CD14-positive monocyte (primary cell): ENCODE data around the gene PTGDR. TPM values are rescaled to one million over a fixed set of nuclear protein-coding genes. Genes with fewer than 3 reads are reported as not detected.

ENCODE experiments used
- DNase-seq, 3 donors: peaks; one replicate each; pipeline ENCODE4 v3.0.0-alpha.2; 2011 to 2022
- H2AFZ ChIP-seq: 2 replicates; pipeline ENCODE4 v1.6.0; 2012; ENCODE audit warnings: mild to moderate bottlenecking, low read depth, low read length, inconsistent platforms; ENCODE audit not compliant: insufficient read depth, poor library complexity, severe bottlenecking
- H3K27ac ChIP-seq, 2 donors: 1 replicate in 1 of 2; 2 replicates in 1 of 2; pipeline ENCODE4 v1.5.1; 2012 to 2013; ENCODE audit warnings: low read length in 2 of 2, control low read depth in 1 of 2, inconsistent platforms in 1 of 2, low read depth in 1 of 2, mild to moderate bottlenecking in 1 of 2
- H3K27me3 ChIP-seq, 2 donors: one replicate each; pipeline versions ENCODE4 v1.6.0 to v1.6.1; 2011 to 2013; ENCODE audit warnings: low read length in 2 of 2; ENCODE audit not compliant: control insufficient read depth in 2 of 2, insufficient read depth in 2 of 2
- H3K36me3 ChIP-seq, 2 donors: replicated peaks in 1 of 2; 1 replicate in 1 of 2; 2 replicates in 1 of 2; pipeline versions ENCODE4 v1.5.1 to v1.6.1; 2012 to 2013; ENCODE audit warnings: low read length in 2 of 2, control low read depth in 1 of 2, inconsistent platforms in 1 of 2, mild to moderate bottlenecking in 1 of 2; ENCODE audit not compliant: insufficient read depth in 2 of 2, control insufficient read depth in 1 of 2
- H3K4me1 ChIP-seq, 2 donors: 1 replicate in 1 of 2; 2 replicates in 1 of 2; pipeline versions ENCODE4 v1.5.1 to v1.6.1; 2012 to 2013; ENCODE audit warnings: low read length in 2 of 2, control low read depth in 1 of 2, inconsistent platforms in 1 of 2, mild to moderate bottlenecking in 1 of 2, moderate library complexity in 1 of 2; ENCODE audit not compliant: insufficient read depth in 2 of 2, control insufficient read depth in 1 of 2
- H3K4me2 ChIP-seq: replicated peaks from 2 replicates; pipeline ENCODE3; 2012; ENCODE audit warnings: low read length, moderate library complexity, mild to moderate bottlenecking; ENCODE audit not compliant: poor library complexity, severe bottlenecking; ENCODE audit errors: extremely low read depth
- H3K4me3 ChIP-seq, 3 experiments: fragments of 200-600 bp in 1 of 3; sonication (generic) in 1 of 3; replicated peaks in 1 of 3; 1 replicate in 2 of 3; 2 replicates in 1 of 3; pipeline ENCODE4 v1.5.1; 2011 to 2013; ENCODE audit warnings: low read length in 3 of 3, mild to moderate bottlenecking in 3 of 3, control low read depth in 2 of 3, low read depth in 2 of 3, inconsistent platforms in 1 of 3, moderate library complexity in 1 of 3
- H3K79me2 ChIP-seq: 2 replicates; pipeline ENCODE4 v1.6.0; 2012; ENCODE audit warnings: mild to moderate bottlenecking, control low read depth, inconsistent platforms, low read length, moderate library complexity; ENCODE audit not compliant: insufficient read depth
- H3K9ac ChIP-seq: 2 replicates; pipeline ENCODE4 v1.6.0; 2017; ENCODE audit warnings: low read length, mild to moderate bottlenecking; ENCODE audit not compliant: insufficient read depth, poor library complexity, severe bottlenecking
- H3K9me3 ChIP-seq, 2 donors: replicated peaks in 1 of 2; 1 replicate in 1 of 2; 2 replicates in 1 of 2; pipeline versions ENCODE4 v1.5.1 to v1.6.1; 2012 to 2013; ENCODE audit warnings: low read length in 2 of 2, control low read depth in 1 of 2; ENCODE audit not compliant: control insufficient read depth in 1 of 2, insufficient read depth in 1 of 2
- H4K20me1 ChIP-seq: 2 replicates; pipeline ENCODE4 v1.6.0; 2012; ENCODE audit warnings: mild to moderate bottlenecking, low read length, control low read depth, moderate library complexity; ENCODE audit not compliant: insufficient read depth
- H3K27ac Mint-ChIP-seq, 7 donors: one replicate each; pipeline ENCODE4 v1.8.0; 2020; ENCODE audit warnings: mild to moderate bottlenecking in 7 of 7, mixed read lengths in 7 of 7, moderate library complexity in 6 of 7, inconsistent platforms in 2 of 7
- H3K27me3 Mint-ChIP-seq, 3 donors: one replicate each; pipeline ENCODE4 v1.8.0; 2021 to 2022; ENCODE audit warnings: low read depth in 3 of 3, mild to moderate bottlenecking in 3 of 3, mixed read lengths in 3 of 3, moderate library complexity in 3 of 3, inconsistent platforms in 1 of 3
- H3K36me3 Mint-ChIP-seq, 2 donors: one replicate each; pipeline ENCODE4 v1.8.0; 2020; ENCODE audit warnings: mixed read lengths in 2 of 2, inconsistent platforms in 1 of 2, mild to moderate bottlenecking in 1 of 2
- H3K4me1 Mint-ChIP-seq: one replicate; pipeline ENCODE4 v1.8.0; 2020; ENCODE audit warnings: mild to moderate bottlenecking, mixed read lengths
- H3K4me3 Mint-ChIP-seq, 2 donors: one replicate each; pipeline ENCODE4 v1.8.0; 2020; ENCODE audit warnings: mild to moderate bottlenecking in 2 of 2, mixed read lengths in 2 of 2, moderate library complexity in 1 of 2
- H3K9me3 Mint-ChIP-seq, 7 donors: one replicate each; pipeline ENCODE4 v1.8.0; 2020 to 2022; ENCODE audit warnings: mixed read lengths in 7 of 7, mild to moderate bottlenecking in 6 of 7, moderate library complexity in 6 of 7, inconsistent platforms in 2 of 7
- WGBS: methylation state at CpG from one replicate; pipeline ENCODE4 v1.1.5; 2013; ENCODE audit warnings: missing lambda C conversion rate; ENCODE audit not compliant: insufficient coverage; 5-methylcytosine and 5-hydroxymethylcytosine counted together
- intact Hi-C, 2 donors: fragments of 100-400 bp; cut with micrococcal nuclease; formaldehyde crosslinking; loops; one replicate each; pipeline versions ENCODE4 v1.15.0 to v1.15.1; 2023
- polyA plus RNA-seq, 3 donors: library from polyadenylated mRNA; depleted of rRNA in 1 of 3; unstranded in 2 of 3; stranded (reverse) in 1 of 3; fragments of 300-500 nt in 2 of 3; fragments of >200 nt in 1 of 3; fragmentation: Illumina TruSeq in 2 of 3; gene quantifications; 1 replicate in 2 of 3; 2 replicates in 1 of 3; pipeline ENCODE4 v1.2.3, GENCODE V29; 2012 to 2021
- TF ChIP-seq, protein P1 (sequence below): fragments of 200-600 bp; IDR thresholded peaks from one replicate; pipeline ENCODE4 v1.8.0; 2022; ENCODE audit warnings: antibody characterized with exemption, mild to moderate bottlenecking

The PTGDR gene
- polyA plus RNA-seq, 3 donors: not detected

- H3K4me3 Mint-ChIP-seq: no peak overlapping the region
- H3K27ac Mint-ChIP-seq: no peak overlapping the region
These were observed 14.0 kb upstream of the PTGDR start for GRCh38 chr14:52253503-52253902.

DNA sequence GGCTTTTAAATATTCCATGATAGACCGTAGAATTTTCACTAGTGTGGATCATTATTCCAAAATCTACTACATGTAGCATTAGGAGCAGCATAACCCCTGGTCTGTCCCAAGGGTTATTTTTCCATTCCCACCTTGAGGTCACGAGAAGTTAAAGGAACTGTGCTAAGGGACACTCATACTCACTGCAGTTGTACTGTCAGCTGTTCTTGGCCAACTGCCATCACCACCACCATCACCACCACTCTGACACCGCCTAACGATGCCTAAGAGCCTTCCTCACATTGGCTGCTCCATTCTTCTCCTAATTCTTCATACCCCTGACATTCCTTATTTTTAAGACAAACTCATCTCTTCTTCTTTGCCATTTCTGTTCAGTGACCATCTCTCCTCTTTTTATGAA is 13.4 kb upstream of the PTGDR start:
- Histone ChIP-seq H2AFZ (no peak overlapping the region), H4K20me1 (no peaks in the 10 kb centered on the region), H3K9ac (no peak overlapping the region), H3K27ac (no peak overlapping the region), H3K4me3 (no peak overlapping the region), H3K27me3 (peaks cover under 1 to 5% of the 10 kb centered on the region in 2 donors), H3K4me2 (no peak overlapping the region), H3K36me3 (no peaks in the 10 kb centered on the region), H3K79me2 (no peaks in the 10 kb centered on the region), H3K4me1 (no peaks in the 10 kb centered on the region), H3K9me3 (no peaks in the 10 kb centered on the region)
- Mint-ChIP-seq H3K27me3 (peaks cover 6 to 14% (median 9%) of the 10 kb centered on the region in 3 donors), H3K27ac (no peak overlapping the region), H3K36me3 (no peaks in the 10 kb centered on the region), H3K4me3 (no peak overlapping the region), H3K4me1 (no peaks in the 10 kb centered on the region), H3K9me3 (peaks cover 0 to 4% (median 1%) of the 10 kb centered on the region in 7 donors)
- DNase-seq: no peak
- 57% methylated on average over 3 of the region's 4 CpGs for WGBS
- intact Hi-C loops: no loop called here
- TF ChIP-seq, protein P1, sequence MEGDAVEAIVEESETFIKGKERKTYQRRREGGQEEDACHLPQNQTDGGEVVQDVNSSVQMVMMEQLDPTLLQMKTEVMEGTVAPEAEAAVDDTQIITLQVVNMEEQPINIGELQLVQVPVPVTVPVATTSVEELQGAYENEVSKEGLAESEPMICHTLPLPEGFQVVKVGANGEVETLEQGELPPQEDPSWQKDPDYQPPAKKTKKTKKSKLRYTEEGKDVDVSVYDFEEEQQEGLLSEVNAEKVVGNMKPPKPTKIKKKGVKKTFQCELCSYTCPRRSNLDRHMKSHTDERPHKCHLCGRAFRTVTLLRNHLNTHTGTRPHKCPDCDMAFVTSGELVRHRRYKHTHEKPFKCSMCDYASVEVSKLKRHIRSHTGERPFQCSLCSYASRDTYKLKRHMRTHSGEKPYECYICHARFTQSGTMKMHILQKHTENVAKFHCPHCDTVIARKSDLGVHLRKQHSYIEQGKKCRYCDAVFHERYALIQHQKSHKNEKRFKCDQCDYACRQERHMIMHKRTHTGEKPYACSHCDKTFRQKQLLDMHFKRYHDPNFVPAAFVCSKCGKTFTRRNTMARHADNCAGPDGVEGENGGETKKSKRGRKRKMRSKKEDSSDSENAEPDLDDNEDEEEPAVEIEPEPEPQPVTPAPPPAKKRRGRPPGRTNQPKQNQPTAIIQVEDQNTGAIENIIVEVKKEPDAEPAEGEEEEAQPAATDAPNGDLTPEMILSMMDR: no peak

More at GRCh38 chr14:52253503-52253902, 14.0 kb upstream of the PTGDR start:
- peaks cover 0 to 5% (median 1%) of the 10 kb centered on the region in 7 donors for H3K9me3 Mint-ChIP-seq
- Histone ChIP-seq H3K4me2 (no peak overlapping the region), H3K27me3 (peaks cover 0 to 2% of the 10 kb centered on the region in 2 donors), H3K36me3 (no peaks in the 10 kb centered on the region), H3K4me1 (no peaks in the 10 kb centered on the region), H3K9me3 (no peaks in the 10 kb centered on the region), H2AFZ (no peak overlapping the region), H4K20me1 (no peaks in the 10 kb centered on the region), H3K4me3 (no peak overlapping the region), H3K79me2 (no peaks in the 10 kb centered on the region), H3K9ac (no peak overlapping the region), H3K27ac (no peak overlapping the region)
- no peak for DNase-seq
- WGBS: 100% methylated on average over 1 of the region's 3 CpGs
- intact Hi-C loops: no loop called here
- H3K27me3 Mint-ChIP-seq: peaks cover under 1 to 11% (median 5%) of the 10 kb centered on the region in 3 donors
- TF ChIP-seq, protein P1: no peak
- H3K36me3 Mint-ChIP-seq: no peaks in the 10 kb centered on the region
- no peaks in the 10 kb centered on the region for H3K4me1 Mint-ChIP-seq
